Testis (tissue), 2 donors: ENCODE results near the gene TRIM41.

Experiments used
- POLR2A ChIP-seq: fragments of 450-650 bp; IDR thresholded peaks from one replicate; pipeline ENCODE4 v1.6.1; 2017; ENCODE audit warnings: antibody characterized with exemption, mild to moderate bottlenecking, moderate library complexity
- TF ChIP-seq, protein P1 (sequence below), 3 experiments: fragments of 450-650 bp in 2 of 3; fragments of 200-600 bp in 1 of 3; sonication (generic) in 1 of 3; IDR thresholded peaks; one replicate each; pipeline ENCODE4 v1.5.1; 2016 to 2019; ENCODE audit warnings: antibody characterized with exemption in 3 of 3, mild to moderate bottlenecking in 2 of 3, moderate library complexity in 1 of 3

DNA sequence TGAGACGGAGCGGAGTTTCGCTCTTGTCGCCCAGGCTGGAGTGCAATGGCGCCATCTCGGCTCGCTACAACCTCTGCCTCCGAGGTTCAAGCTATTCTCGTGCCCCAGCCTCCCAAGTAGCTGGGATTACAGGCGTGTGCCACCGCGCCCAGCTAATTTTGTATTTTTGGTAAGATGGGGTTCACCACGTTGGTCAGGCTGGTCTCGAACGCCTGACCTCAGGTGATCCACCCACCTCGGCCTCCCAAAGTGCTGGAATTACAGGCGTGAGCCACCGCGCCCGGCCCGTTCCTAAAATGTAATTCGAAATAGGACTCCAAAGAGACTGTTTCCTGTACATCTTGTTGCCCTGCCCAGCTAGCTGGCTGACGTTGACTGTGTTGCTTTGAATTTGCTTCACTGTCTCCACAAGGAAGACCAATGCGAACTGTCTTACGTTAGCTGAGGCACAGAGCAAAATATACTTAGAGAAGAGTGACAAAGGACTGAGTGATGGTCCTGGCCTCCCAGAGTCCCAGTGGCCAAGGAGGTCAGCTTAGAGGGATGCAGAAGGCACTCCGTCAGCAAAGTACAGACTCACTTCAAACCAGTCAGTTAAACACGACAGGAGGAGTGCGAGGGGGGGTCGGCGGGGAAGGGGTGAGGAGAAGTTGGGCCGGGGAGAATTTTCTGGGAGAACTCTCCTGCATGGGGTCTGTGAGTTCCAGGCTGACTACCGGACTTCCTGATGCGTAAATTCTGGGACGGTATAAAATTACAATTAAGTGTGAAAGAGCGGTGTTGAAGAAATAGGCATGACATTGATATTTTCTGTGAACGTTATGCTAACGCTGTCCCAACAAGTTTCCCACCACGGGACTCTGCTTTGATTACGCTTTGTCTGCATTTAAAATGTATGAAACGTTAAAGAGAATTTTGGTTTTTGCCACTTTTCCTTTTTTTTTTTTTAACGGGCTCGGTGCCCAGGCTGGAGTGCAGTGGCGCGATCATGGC is 6.8 kb upstream of the TRIM41 start:
- TF ChIP-seq POLR2A, result no peak
- TF ChIP-seq, protein P1, sequence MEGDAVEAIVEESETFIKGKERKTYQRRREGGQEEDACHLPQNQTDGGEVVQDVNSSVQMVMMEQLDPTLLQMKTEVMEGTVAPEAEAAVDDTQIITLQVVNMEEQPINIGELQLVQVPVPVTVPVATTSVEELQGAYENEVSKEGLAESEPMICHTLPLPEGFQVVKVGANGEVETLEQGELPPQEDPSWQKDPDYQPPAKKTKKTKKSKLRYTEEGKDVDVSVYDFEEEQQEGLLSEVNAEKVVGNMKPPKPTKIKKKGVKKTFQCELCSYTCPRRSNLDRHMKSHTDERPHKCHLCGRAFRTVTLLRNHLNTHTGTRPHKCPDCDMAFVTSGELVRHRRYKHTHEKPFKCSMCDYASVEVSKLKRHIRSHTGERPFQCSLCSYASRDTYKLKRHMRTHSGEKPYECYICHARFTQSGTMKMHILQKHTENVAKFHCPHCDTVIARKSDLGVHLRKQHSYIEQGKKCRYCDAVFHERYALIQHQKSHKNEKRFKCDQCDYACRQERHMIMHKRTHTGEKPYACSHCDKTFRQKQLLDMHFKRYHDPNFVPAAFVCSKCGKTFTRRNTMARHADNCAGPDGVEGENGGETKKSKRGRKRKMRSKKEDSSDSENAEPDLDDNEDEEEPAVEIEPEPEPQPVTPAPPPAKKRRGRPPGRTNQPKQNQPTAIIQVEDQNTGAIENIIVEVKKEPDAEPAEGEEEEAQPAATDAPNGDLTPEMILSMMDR (IDR thresholded peaks at IDR 0.05), result no peak
